Breast epithelium (tissue), 4 donors: ENCODE data around the gene PKD1. TPM values are rescaled to one million over a fixed set of nuclear protein-coding genes. Genes with fewer than 3 reads are reported as not detected.
"Not testable (repeated sequence)": the region's sequence is repeated elsewhere in the genome, so short reads cannot be mapped to it uniquely, and the experiment has no call there.

Source experiments
- DNase-seq, 2 donors: peaks; one replicate each; pipeline ENCODE4 v3.0.0-alpha.2; 2019; ENCODE audit warnings: low spot score in 2 of 2
- H3K27ac ChIP-seq, 2 donors: fragments of 200-600 bp; sonication (generic) in 1 of 2; one replicate each; pipeline ENCODE4 v1.5.1; 2016 to 2019; ENCODE audit warnings: mild to moderate bottlenecking in 1 of 2
- H3K27me3 ChIP-seq, 2 donors: fragments of 200-600 bp; sonication (generic) in 1 of 2; one replicate each; pipeline versions ENCODE4 v1.5.1 to v1.6.0; 2017 to 2019; ENCODE audit warnings: control low read depth in 1 of 2, mild to moderate bottlenecking in 1 of 2
- H3K36me3 ChIP-seq: fragments of 200-600 bp; one replicate; pipeline ENCODE4 v1.5.1; 2019
- H3K4me1 ChIP-seq, 2 donors: fragments of 200-600 bp; sonication (generic); one replicate each; pipeline ENCODE4 v1.5.1; 2016 to 2019; ENCODE audit warnings: control low read depth in 1 of 2
- H3K4me3 ChIP-seq, 3 donors: fragments of 200-600 bp; sonication (generic); 1 replicate in 2 of 3; 2 replicates in 1 of 3; pipeline ENCODE4 v1.5.1; 2016 to 2019; ENCODE audit warnings: mild to moderate bottlenecking in 3 of 3, moderate library complexity in 2 of 3
- H3K9me3 ChIP-seq, 2 donors: fragments of 200-600 bp; sonication (generic) in 1 of 2; one replicate each; pipeline ENCODE4 v1.5.1; 2016 to 2019; ENCODE audit warnings: control low read depth in 1 of 2
- POLR2A ChIP-seq: fragments of 450-650 bp; IDR thresholded peaks from one replicate; pipeline ENCODE4 v1.6.1; 2016; ENCODE audit warnings: antibody characterized with exemption, mild to moderate bottlenecking, moderate library complexity
- intact Hi-C: fragments of 100-400 bp; cut with DNase I; formaldehyde crosslinking; loops from one replicate; pipeline ENCODE4 v1.15.1; 2023; ENCODE audit warnings: low total_unique reads
- total RNA-seq, 3 donors: library from RNA; depleted of rRNA; stranded (reverse); fragments of >200 nt; gene quantifications; one replicate each; pipeline ENCODE4 v1.1.0, GENCODE V29; 2016

Gene PKD1
- total RNA-seq, 3 donors from 2014 or later: 74.2 to 110 (median 107) TPM

DNA sequence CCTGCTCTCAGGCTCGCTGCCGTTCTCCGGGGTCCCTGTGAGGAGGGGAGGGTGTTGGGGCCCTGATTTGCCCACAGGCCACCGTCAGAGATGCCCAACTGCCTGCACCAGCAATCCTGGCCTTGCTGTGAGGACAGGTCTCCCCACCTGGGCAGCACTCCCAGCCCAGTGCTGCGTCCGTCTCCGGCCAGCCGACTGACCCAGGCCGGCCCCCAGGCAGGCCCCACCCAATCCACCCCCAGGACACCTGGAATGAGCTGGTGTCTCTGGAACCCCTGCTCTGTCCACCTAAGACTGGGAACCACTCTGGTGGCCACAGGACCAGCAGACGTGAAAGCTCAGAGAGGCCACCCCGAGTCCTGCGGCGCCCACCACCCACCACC, 20.1 kb downstream of the PKD1 start:
- H3K4me3 ChIP-seq: no peak overlapping the region
- H3K36me3 ChIP-seq: no peaks in the 10 kb centered on the region
- H3K27ac ChIP-seq: no peak overlapping the region
- no peak for TF ChIP-seq POLR2A
- H3K27me3 ChIP-seq: no peaks in the 10 kb centered on the region
- no peaks in the 10 kb centered on the region for H3K9me3 ChIP-seq
- H3K4me1 ChIP-seq: no peaks in the 10 kb centered on the region
- no peak for DNase-seq
- intact Hi-C loops: no loop called here

DNA sequence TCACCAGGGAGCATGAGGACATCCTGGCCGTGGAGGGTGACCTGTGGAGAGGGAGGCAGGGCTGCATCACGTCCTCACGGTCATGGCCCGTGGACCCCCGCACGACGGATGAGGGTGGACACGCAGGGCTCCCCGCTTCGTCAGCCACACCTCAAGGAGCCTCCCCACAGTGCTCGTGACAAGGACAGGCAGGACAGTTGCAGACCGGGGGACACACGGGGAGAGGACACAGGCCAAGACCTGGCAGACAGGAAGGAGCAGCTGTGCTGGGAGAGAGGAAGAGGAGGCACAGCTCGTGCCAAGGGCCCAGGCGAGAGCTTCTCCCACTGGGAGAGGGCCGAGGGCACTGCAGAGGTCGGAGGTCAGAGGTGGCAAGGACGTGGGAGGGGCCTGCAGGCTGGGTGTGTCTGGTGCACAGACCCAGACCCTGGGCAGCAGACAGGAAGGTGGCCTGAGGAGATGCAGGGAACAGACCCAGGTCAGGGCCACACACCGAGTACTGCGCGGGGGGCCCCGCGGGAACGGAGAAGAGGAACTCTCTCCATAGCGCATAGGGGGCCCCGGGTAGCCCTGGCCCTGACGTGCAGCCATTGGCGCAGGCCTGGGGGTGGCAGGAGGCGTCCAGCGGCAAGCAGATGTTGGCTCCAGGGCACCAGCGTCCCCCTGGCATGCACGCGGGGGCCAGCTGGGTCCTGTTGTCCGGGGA, 20.7 kb downstream of the PKD1 start:
- intact Hi-C loops, H3K36me3 ChIP-seq: not testable (repeated sequence)

DNA sequence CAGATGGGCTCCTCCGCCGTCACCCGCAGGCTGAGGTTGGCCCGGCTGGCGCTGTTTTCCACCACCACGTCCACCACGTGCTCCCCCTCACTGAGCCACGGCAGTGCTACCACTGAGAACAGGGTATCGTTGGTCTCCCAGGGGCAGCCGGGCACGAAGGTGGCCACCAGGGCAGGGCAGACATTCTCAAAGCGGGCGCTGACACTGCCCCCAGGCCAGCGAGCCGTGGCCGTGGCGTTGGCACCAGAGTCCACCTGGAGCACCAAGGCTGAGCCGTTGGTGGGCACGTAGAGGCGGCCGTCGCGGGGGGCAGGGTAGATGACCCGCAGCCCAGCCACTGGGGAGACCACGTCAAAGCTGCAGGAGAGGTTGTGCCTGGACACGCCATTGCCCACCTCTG, 21.5 kb downstream of the PKD1 start:
- H3K9me3 ChIP-seq, intact Hi-C loops, DNase-seq, H3K27ac ChIP-seq, H3K27me3 ChIP-seq, H3K36me3 ChIP-seq, H3K4me3 ChIP-seq, H3K4me1 ChIP-seq: not testable (repeated sequence)

More for the DNA sequence above, 20.7 kb downstream of the PKD1 start:
- not testable (repeated sequence) for H3K4me1 ChIP-seq, DNase-seq, H3K27ac ChIP-seq, H3K27me3 ChIP-seq, H3K9me3 ChIP-seq, H3K4me3 ChIP-seq

DNA sequence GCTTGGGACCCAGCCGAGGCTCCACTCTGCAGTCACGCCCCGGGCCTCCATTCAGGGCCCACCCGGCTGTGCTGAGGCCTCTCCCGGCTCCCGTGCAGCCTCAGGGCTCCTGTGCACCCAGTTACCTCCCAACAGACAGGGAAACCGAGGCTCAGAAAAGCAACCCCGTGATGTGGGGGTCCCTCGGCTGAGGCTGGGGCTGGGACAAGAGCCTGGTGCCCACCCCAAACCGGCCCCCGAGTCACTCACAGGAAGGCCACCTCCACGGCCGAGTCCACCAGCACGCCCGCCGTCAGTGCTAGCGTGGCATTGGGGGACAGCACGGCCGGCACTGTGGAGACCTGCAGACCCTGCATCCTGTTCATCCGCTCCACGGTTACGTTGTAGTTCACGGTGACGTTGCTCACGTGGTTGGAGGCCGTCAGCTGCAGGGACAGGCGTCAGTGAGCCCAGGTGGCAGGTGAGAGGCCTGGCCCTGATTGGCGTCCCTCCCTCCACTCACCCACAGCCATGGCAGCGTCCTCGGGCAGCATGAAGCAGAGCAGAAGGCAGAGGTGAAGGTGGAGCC, 23.1 kb downstream of the PKD1 start:
- DNase-seq, H3K36me3 ChIP-seq, H3K4me3 ChIP-seq, intact Hi-C loops, H3K9me3 ChIP-seq, H3K4me1 ChIP-seq, H3K27ac ChIP-seq, H3K27me3 ChIP-seq: not testable (repeated sequence)

DNA sequence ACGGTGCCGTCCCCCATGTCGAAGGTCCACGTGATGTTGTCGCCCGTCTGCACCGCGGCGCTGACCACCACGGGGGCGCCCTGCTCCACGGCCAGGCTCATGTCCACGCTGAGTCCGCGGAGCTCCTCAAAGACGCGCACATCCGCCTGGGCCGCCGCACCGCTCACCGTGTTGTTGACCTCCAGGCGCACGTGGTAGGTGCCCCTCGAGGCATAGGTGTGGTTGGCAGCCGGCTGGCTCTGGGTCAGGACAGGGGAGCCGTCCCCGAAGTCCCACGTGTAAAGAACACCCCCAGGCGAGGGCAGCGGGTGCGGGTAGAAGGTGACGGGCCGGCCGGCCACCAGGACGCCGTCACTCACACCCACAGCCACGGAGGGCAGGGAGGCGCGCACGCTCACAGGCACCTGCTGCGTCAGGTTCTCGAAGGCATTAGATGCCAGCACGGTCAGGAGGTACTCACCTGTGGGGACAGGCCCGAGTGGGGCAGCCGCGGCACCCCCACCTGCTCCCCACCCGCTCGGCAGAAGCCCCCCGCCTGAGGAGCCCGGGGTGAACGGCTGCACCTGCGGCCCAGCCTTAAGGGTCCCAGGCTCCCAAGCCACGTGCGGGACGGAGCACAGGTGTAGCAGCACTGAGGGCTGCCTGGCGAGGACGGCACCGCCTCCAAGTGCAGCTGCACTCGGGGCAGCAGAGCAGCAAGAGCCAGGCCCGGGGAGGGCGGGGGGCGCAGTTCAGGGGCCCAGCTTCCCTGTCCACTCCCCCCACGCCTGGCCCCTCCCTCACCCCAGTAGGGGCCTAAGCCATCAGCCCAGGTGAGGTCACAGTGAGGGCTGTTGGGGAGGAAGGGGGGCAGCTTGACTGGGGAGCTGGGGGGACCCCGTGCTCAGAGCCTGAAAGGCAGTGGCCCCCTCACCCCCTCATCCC, 24.0 kb downstream of the PKD1 start:
- H3K27me3 ChIP-seq, H3K27ac ChIP-seq, intact Hi-C loops, H3K4me1 ChIP-seq, H3K9me3 ChIP-seq, H3K36me3 ChIP-seq, H3K4me3 ChIP-seq, DNase-seq: not testable (repeated sequence)

DNA sequence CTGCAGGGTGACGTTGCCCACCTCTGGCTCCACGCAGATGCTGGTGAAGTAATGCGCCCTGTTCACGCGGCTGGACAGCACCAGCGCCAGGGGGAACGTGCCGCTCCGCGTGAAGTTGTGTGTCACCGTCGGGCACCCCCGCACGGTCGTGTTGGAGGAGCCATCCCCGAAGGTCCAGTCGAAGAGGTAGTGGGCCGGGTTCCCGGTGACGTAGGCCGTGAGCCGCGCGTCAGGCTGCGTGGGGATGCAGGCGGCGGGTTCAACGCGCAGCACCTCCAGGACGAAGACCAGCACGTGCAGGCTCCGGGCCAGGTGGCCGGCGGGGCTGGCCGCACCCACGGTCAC, 24.7 kb downstream of the PKD1 start:
- H3K4me3 ChIP-seq, DNase-seq, intact Hi-C loops, H3K36me3 ChIP-seq, H3K9me3 ChIP-seq, H3K27me3 ChIP-seq, H3K27ac ChIP-seq, H3K4me1 ChIP-seq: not testable (repeated sequence)

DNA sequence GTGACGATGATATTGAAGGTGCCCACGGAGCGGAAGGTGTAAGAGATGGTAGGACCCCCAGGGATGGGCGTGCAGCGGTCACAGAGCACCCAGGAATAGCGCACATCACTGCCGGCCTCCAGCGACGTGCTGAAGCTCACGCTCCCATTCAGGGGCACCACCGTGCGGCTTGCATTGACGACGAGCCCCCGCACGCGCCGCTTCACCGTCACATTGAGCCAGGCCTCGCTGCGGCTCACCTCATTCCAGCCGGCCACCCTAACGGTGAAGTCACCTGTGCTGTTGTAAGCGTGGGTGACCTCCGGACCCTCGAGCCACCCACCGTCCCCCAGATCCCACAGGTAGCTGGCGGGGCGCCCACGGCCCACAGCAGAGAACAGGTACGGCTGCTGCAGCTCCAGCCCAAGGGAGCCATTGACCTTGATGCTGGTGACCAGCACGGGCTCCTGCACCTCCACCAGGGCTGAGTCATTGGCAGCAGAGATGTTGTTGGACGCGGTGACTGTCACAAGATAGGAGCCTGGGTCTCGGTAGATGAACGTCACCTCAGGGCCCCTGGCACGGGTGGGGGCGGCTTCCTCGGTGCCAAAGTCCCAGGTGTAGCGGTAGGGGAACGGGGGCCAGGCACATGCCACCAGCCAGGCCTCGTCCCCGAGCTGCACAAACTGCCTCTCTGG, 25.2 kb downstream of the PKD1 start:
- intact Hi-C loops, H3K4me3 ChIP-seq: not testable (repeated sequence)

DNA sequence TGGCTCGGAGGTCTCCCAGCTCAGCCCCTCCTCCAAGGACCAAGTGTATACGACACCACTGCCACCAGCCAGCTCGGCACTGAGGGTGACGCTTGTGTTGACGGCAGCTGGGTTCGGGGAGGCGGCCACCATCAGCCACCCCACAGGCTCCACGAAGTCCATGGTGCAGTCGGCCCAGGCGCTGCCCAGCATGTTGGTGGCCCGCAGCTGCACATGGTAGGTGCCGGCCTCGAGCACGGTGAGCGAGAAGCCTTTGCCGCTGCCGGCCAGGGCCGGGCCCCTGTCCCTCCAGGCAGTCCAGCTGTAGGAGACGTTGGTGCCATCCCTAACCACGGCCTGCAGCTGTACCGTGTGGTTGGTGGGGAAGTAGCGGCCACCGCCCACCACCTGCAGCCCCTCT, 25.8 kb downstream of the PKD1 start:
- H3K27ac ChIP-seq, H3K4me3 ChIP-seq, H3K27me3 ChIP-seq, H3K36me3 ChIP-seq, H3K9me3 ChIP-seq, H3K4me1 ChIP-seq, intact Hi-C loops, DNase-seq: not testable (repeated sequence)

More for the DNA sequence above, 25.2 kb downstream of the PKD1 start:
- not testable (repeated sequence) for H3K9me3 ChIP-seq, H3K36me3 ChIP-seq, H3K27ac ChIP-seq, H3K4me1 ChIP-seq, H3K27me3 ChIP-seq, DNase-seq

DNA sequence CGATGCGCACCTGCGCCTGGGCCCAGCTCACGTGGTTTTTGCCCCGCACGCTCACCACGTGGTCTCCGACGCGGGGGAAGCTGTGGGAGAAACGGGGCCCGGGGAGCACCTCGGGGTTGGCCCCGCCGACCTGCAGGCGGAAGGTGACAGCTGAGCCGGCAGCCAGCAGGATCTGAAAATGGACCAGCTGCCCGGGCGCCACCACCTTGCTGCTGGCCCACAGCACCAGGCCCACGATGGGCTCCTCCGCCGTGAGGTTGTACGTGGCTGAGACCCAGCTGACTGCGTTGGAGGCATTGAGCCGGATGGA, 26.5 kb downstream of the PKD1 start:
- H3K27ac ChIP-seq, H3K4me1 ChIP-seq, H3K9me3 ChIP-seq, H3K4me3 ChIP-seq, DNase-seq, H3K36me3 ChIP-seq, intact Hi-C loops, H3K27me3 ChIP-seq: not testable (repeated sequence)

DNA sequence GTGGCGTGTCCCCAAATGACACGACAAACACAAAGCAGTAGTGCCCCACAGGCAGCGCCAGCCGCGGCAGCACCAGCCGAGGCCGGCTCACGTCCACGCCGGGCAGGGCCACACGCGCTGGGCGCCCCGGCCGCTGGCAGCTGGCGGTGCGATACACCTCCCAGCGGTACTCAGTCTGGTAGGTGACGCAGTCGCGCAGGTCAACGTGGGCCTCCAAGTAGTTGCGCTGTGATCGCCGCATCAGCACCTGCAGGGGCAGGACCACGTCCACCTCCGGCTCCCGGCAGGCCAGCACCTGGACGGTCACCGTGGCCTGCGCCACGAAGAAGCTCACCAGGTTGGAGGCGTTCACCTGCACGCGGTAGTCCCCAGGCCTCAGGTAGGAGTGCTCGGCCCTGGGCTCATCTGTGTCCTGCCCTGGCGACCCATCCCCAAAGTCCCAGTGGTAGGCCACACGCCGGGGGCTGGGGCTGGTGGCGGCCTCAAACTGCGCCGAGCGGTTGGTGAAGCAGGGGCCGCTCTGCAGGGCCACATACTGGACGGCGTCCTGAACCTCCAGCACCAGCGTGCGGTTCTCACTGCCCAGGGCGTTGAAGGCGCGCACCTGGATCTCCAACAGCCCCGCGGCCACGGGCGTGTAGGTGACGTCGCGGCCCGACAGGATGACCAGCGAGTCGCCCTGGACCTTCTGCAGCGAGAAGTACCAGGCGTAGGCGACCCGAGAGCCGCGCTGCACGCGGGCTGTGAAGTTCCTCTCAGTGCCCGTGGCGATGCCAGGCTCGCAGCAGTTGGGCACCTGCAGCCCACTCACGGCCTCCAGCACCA, 27.0 kb downstream of the PKD1 start:
- H3K4me3 ChIP-seq, H3K27ac ChIP-seq, DNase-seq, H3K9me3 ChIP-seq, intact Hi-C loops, H3K36me3 ChIP-seq, H3K4me1 ChIP-seq, H3K27me3 ChIP-seq: not testable (repeated sequence)

DNA sequence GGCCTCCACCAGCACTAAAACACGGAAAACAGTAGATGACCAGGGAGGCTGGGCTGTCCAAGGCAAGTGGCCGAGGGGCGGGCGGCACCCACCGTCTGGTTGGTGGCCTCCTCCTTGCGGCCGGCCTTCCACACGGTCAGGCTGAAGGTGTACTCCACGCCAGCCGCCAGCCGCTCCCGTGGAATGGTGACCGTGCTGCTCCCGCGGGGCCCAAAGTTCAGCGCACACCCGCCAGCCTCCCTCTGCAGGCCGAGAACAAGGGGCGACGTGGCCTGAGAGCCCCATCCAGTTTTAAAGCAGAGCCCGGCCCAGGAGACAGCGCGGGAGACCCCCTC, 27.9 kb downstream of the PKD1 start:
- DNase-seq, H3K4me1 ChIP-seq, H3K9me3 ChIP-seq, H3K36me3 ChIP-seq, H3K27ac ChIP-seq, H3K4me3 ChIP-seq, intact Hi-C loops, H3K27me3 ChIP-seq: not testable (repeated sequence)

DNA sequence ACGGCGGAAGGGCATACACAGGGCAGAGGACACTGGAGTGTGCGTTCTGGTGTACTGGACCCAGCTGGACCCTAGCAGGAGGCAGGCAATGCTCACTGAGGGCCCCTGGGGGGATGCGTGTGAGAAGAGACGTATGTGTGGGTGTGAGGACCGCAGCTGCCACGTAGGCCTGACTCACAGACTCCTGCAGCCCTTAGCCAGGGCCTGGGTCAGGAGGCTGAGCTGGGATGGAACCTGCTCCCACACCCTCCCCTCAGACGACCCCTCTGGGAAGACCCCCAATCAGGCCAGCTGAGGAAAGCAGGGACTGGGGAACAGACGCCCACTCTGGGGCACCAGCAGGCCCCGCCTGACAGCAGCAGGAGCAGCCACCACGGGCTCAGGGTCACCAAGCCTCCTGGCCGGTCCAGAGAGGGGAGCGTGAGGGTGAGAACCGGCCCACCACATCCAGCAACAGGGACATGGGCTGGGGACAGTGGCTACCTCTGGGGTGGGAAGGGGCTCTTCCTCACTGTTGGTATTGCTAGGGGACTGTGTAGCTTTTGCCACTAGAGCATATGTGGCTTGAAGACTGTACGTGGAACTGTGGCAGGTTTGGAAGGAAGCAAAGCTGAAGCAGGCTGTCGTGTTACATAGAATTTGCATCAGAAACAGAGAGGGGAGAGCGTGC, 28.4 kb downstream of the PKD1 start:
- H3K36me3 ChIP-seq, DNase-seq, H3K9me3 ChIP-seq, H3K27me3 ChIP-seq, H3K4me1 ChIP-seq, H3K4me3 ChIP-seq, intact Hi-C loops: not testable (repeated sequence)
- peak overlapping the region in 1 of 2 donors; percentile 32 for H3K27ac ChIP-seq
